ENCODE data around the gene LRRC56.
"Not testable (repeated sequence)": the region's sequence is repeated elsewhere in the genome, so short reads cannot be mapped to it uniquely, and the experiment has no call there.

LRRC56 gene

DNA sequence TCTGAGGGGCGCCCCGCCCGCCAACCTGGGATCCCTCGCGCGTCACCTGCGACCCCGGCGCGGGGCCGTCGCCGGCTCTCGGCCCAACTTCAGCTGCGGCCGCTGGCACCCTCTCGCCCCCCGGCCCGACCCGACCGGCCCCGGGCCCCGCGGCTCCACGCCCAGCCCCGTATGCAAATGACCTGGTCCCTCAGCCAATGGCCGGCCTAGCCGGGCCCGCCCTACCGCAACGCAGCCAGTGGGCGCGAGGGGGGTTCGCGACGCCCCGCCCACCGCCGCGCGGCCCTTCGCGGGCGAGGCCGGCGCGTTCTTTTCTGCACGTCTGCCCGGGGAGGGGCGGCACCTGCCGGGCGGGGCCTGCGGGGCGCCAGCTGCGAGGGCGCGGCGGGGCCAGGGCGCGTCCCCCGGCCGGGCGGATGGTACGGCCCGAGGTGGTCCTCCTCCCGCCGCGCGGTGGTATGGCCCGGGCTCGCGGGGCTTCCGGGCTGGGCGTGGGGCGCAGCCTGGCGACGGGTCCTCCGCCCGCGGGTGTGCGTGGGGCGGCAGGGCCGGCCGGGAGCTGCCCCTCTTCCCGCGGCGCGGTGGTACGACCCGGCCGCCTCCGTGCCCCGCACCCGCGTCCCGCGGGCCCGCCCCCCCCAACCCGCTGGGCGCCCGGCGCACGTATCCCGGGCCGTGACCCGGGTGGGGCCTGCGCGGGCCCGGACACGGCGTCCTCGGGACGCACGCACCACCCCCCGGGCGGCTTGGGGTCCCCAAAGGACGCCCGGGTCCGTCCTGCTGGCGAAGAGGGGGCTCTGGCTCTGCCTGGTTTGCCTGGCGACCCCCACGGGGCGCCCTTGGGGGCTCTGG lies 31.2 kb downstream of the LRRC56 start:
- peak; percentile 89 for ATAC-seq (replicated peaks)
- Mint-ChIP-seq H3K9me3 (no peaks in the 10 kb centered on the region), H3K27ac (no peak overlapping the region), H3K4me3 (peak overlapping the region; percentile 66 to 74), H3K4me1 (ENCODE audit: low read depth in 2 of 2) (peaks cover 0 to 1% of the 10 kb centered on the region in 2 donors), H3K27me3 (no peaks in the 10 kb centered on the region), H3K36me3 (ENCODE audit: insufficient read depth) (peaks cover 18% of the 10 kb centered on the region)
- DNase-seq: peak; percentile 90 to 95 (median 91)

DNA sequence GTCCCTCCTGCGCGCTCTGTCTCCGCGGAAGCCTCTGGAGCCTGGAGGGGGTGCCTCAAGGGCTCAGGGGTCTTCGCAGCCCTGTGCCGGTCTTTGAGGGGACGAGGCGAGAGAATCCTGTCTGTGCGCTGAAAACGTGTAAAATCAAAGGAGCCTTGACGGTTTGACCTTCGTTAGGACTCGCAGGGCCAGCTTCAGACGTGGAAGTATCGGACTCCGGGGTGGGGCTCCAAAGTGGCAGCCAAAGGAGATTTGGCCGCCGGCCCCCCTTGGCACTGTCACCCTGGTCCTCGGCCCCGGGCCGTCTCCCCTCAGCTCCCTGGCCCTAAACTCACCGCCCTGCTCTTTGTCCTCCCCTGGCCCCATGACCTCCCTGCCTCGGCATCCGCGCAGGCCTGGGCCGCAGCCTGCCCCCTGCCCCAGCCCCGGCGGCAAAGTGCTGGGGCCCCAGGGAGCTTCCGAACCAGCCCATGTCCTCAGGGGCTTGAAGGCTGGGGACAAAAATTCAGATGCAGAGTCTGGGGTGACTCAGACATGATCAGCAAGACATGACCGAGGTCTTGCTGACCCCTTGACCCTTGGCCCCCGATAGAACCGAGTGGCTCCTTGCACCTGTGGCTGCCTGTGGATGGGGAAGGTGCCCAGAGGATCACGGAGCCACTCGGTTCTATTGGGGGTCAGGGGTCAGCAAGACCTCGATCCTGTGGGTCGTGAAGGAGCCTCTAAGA lies 32.0 kb downstream of the LRRC56 start:
- Mint-ChIP-seq H3K27me3 (peaks cover 0 to 4% of the 10 kb centered on the region in 2 donors), H3K36me3 (ENCODE audit: insufficient read depth) (peaks cover 18% of the 10 kb centered on the region), H3K9me3 (no peaks in the 10 kb centered on the region), H3K4me1 (ENCODE audit: low read depth in 2 of 2) (peaks cover 0 to 2% of the 10 kb centered on the region in 2 donors), H3K4me3 (peak overlapping the region; percentile 66 to 74), H3K27ac (no peak overlapping the region)
- ATAC-seq (replicated peaks) (no peak), DNase-seq (no peak)

DNA sequence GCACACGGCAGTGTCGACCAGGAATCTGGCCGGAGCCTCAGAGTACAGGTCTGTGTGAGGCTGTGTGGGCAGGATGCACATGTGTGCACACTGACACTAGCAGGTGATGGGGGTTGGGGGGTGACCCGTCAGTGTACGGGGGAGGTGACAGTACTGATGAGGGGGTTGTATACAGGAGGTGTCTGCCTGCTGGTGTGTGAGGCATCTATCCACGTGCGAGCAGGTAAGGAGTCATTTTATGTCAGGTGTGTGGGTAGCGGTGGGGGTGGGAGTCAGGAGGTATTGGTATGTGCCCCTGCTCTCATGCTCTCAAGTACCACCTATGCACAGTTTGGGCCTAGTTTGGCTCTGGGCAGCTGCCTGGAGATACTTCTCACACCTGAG lies 34.5 kb downstream of the LRRC56 start:
- H3K27me3 Mint-ChIP-seq: peaks cover 0 to 16% of the 10 kb centered on the region in 2 donors
- H3K27ac Mint-ChIP-seq: no peak overlapping the region
- no peak overlapping the region for H3K4me3 Mint-ChIP-seq
- DNase-seq: no peak
- H3K4me1 Mint-ChIP-seq (ENCODE audit: low read depth in 2 of 2): peaks cover 8 to 9% of the 10 kb centered on the region in 2 donors
- no peak for ATAC-seq (replicated peaks)
- H3K36me3 Mint-ChIP-seq (ENCODE audit: insufficient read depth): peaks cover 27% of the 10 kb centered on the region
- H3K9me3 Mint-ChIP-seq: no peaks in the 10 kb centered on the region

DNA sequence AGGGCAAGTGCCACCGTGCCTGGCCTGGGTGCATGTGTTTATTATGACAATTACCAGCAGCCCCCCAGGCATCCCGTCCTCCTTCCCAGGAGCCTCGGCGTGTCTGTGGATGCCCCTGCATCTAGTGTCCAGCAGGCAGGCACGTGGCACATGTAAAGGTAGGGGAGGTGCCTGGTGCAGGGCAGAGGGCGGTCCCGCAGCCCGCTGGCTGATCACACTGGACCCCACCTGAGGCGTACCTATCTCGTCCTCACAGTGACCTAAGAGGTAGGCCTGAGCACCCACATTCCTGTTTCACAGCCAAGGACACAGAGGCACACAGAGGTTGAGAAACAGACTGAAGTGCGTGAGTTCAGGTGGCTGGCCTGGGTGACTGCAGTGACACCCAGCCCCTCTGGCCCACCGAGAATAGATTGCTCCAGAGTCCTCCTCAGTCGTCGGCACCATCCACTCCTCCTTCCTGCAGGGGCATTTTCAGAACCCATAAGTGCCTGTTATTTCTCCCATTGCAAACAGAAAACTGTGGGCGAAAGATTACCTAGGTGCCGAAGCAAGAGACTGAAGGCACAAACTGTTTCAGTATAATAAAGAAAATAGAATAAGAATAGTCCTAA lies 35.9 kb downstream of the LRRC56 start:
- peaks cover 14 to 20% of the 10 kb centered on the region in 2 donors for H3K4me1 Mint-ChIP-seq (ENCODE audit: low read depth in 2 of 2)
- peaks cover 0 to 16% of the 10 kb centered on the region in 2 donors for H3K27me3 Mint-ChIP-seq
- H3K4me3 Mint-ChIP-seq: no peak overlapping the region
- DNase-seq: no peak
- no peaks in the 10 kb centered on the region for H3K9me3 Mint-ChIP-seq
- no peak for ATAC-seq (replicated peaks)
- no peak overlapping the region for H3K27ac Mint-ChIP-seq
- peaks cover 18% of the 10 kb centered on the region for H3K36me3 Mint-ChIP-seq (ENCODE audit: insufficient read depth)

DNA sequence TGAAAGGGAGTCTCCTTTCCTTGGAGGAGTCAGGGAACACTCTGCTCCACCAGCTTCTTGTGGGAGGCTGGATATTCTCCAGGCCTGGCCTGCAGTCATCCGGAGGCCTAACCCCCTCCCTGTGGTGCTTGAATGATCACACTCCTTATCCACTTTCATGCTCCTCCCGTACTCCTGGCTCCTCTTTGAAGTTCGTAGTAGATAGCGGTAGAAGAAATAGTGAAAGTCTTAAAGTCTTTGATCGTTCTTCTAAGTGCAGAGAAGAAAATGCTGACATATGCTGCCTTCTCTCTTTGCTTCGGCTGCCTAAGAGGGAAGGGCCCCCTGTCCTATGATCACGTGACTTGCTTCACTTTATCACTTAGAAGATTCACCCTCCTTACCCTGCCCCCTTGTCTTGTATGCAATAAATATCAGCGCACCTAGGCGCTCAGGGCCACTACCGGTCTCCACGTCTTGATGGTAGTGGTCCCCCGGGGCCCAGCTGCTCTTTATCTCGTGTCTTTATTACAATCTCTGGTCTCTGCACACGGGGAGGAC lies 36.8 kb downstream of the LRRC56 start:
- Mint-ChIP-seq H3K4me3 (peak overlapping the region; percentile 29 to 88), H3K36me3 (ENCODE audit: insufficient read depth) (peaks cover 20% of the 10 kb centered on the region), H3K27me3 (peaks cover 0 to 16% of the 10 kb centered on the region in 2 donors), H3K4me1 (ENCODE audit: low read depth in 2 of 2) (peaks cover 18 to 28% of the 10 kb centered on the region in 2 donors)
- ATAC-seq (replicated peaks); DNase-seq; H3K27ac Mint-ChIP-seq; H3K9me3 Mint-ChIP-seq: not testable (repeated sequence)

DNA sequence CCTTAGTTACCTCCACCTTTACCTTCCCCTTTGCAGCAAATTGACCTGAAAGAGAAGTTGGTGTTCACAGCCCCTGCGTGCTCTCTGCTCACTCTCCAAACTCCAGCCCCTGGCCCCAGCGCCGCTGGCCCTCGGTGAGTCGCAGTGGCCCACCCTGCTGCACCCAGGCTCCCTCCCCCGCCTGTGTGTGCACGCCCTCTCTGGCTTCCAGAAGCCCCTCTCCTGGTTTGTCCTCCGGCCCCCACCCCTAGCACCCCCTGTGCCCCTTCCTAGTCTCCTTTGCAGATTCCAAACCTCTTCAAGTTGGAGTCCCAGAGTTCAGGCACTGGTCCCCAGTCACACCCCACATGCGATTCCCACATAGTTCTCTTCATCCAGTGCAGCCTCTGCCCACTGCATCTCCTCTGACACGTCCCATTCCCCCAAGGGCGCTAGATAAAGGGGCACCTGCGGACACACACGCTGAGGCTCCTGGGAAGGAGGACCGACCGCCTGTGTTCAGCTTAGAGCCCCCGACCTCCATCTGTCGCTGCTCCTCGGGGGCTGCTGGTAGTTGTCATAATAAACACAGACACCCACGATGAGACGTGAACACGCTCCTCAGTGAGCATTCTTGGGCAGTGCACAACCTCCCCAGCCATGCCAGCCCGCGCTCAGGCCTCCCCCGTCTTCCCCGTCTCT lies 37.4 kb downstream of the LRRC56 start:
- DNase-seq (no peak), ATAC-seq (replicated peaks) (no peak)
- H3K4me1 Mint-ChIP-seq (ENCODE audit: low read depth in 2 of 2): peaks cover 18 to 35% of the 10 kb centered on the region in 2 donors
- peaks cover 0 to 16% of the 10 kb centered on the region in 2 donors for H3K27me3 Mint-ChIP-seq
- H3K4me3 Mint-ChIP-seq: peak overlapping the region; percentile 83 to 88
- no peaks in the 10 kb centered on the region for H3K9me3 Mint-ChIP-seq
- peaks cover 23% of the 10 kb centered on the region for H3K36me3 Mint-ChIP-seq (ENCODE audit: insufficient read depth)
- peak overlapping the region in 1 of 2 donors; percentile 59 for H3K27ac Mint-ChIP-seq

DNA sequence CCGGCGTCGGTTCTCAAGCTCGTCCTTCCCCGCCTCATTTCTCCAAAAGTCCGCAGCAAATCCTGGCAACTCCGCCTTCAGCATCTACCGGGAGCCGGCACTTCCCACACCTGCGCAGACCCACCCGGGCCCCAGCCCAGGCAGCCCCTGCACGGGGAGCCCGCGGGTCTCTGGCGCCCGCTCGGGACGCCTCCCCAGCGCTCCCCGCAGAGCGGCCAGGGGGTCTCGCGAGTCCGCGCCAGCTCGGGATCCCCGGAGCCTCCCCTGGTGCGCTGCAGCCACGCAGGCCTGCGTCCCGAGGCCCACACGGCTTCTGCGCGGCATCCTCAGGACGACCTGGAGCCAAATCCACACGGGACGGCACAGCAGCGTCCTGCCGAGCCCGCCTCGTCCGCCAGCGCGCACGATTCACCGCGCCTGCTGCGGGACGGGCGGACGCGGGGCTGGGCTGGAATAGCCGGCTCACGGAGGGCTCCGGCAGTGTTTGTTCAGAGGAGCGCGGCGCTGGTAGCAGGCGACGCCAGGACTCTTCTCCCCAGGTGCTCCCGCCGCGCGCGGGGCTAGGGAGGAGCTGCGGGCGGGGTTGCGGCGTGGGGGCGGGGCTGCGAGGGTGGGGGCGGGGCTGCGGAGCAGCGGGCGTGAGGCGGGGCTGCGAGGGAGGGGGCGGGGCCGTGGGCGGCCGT lies 38.1 kb downstream of the LRRC56 start:
- Mint-ChIP-seq H3K36me3 (ENCODE audit: insufficient read depth) (peaks cover 22% of the 10 kb centered on the region), H3K27me3 (peaks cover 0 to 16% of the 10 kb centered on the region in 2 donors), H3K4me1 (ENCODE audit: low read depth in 2 of 2) (peaks cover 22 to 41% of the 10 kb centered on the region in 2 donors), H3K27ac (peak overlapping the region; percentile 90 to 97), H3K9me3 (no peaks in the 10 kb centered on the region), H3K4me3 (peak overlapping the region; percentile 83 to 88)
- ATAC-seq (replicated peaks): peak; percentile 46
- DNase-seq: no peak

DNA sequence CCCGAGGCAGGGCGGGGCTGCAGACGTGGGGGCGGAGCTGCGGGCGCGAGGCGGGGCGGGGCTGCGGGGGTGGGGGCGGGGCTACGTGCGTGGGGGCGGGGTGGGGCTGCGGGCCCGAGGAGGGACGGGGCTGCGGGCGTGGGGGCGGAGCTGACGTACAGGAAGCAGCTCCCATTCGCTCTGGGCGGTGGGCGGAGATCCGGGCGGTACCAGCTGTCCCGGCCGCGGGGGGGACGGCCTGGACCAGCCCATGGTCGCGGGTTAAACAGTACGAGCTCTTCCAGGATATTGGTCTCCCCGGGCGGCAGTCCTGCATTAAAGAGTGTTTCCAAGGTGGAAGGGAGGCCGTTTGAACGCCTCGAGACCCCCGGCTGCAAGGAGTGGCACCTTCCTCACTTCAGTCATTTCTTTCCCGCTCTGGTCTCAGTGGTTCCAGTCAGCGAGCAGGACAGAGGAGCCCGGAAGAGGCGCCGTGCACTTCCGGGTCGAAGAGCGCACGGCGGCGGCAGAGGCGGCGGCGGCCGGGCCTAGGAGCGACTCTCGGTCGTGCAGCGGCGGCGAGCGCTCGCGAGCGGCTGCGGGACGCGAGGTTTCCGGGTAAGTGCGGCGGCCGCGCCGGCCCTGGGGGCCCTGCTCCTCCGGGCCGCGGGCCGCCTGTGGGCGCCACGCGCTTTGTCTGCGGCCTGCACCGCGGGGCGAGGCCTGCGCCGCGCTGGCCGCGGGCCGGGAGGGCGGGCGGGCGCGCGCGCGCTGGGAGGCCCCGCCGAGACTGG lies 38.9 kb downstream of the LRRC56 start, which contains the start of gene PHRF1:
Gene PHRF1 (plus strand): TSS at position 475 of the 773 bp plus-strand sequence. CDS start 5,043 bp downstream, outside the sequence.
- H3K4me1 Mint-ChIP-seq (ENCODE audit: low read depth in 2 of 2): peaks cover 25 to 43% of the 10 kb centered on the region in 2 donors
- peak within 1 kb of the TSS; percentile 83 to 88 for H3K4me3 Mint-ChIP-seq
- DNase-seq: peak; percentile 93 to 96 (median 95)
- H3K36me3 Mint-ChIP-seq (ENCODE audit: insufficient read depth): peaks cover 20% of the 10 kb centered on the region
- no peaks in the 10 kb centered on the region for H3K9me3 Mint-ChIP-seq
- ATAC-seq (replicated peaks): peak; percentile 83
- peak within 1 kb of the TSS; percentile 90 to 97 for H3K27ac Mint-ChIP-seq
- H3K27me3 Mint-ChIP-seq: peaks cover 0 to 16% of the 10 kb centered on the region in 2 donors

DNA sequence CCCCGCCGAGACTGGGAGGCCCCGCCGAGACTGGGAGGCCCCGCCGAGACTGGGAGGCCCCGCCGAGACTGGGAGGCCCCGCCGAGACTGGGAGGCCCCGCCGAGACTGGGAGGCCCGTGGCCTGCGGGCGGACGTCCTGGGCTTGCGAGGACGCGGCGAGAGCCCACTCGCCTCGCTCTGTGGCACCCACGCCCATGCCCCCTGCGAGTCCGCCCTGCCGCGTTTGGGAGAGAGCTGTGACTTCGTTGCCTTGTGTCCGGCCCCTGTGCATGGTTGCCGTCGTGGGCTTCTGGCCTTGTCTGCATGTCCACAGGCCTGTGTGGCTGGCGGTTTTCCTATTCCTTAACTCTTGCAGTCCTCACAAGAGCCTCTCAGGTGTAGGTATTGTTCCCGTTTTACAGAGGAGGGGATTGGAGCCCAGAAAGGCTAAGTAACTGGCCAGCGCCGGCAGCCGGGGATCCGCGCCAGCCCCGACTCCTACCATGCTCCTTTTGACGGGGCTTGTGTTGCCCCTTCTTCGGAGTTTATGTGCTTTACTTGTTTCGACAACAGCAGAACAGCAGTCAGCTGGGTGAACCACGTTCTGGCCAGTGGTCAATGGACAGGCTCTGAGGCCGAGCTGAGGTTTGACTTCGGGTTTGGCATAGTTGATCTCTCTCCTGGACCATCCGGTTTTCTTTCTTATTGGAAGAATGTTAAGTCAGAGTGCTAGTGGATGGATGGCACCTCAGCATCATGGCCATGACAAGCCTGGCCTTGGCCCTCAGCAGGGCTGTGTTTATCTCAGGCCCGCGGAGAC lies 39.7 kb downstream of the LRRC56 start:
- peaks cover 33 to 50% of the 10 kb centered on the region in 2 donors for H3K4me1 Mint-ChIP-seq (ENCODE audit: low read depth in 2 of 2)
- no peaks in the 10 kb centered on the region for H3K9me3 Mint-ChIP-seq
- peaks cover 27% of the 10 kb centered on the region for H3K36me3 Mint-ChIP-seq (ENCODE audit: insufficient read depth)
- DNase-seq (no peak), ATAC-seq (replicated peaks) (no peak)
- H3K27ac Mint-ChIP-seq: peak overlapping the region in 1 of 2 donors; percentile 86
- H3K27me3 Mint-ChIP-seq: peaks cover 0 to 16% of the 10 kb centered on the region in 2 donors
- H3K4me3 Mint-ChIP-seq: peak overlapping the region; percentile 80 to 82

DNA sequence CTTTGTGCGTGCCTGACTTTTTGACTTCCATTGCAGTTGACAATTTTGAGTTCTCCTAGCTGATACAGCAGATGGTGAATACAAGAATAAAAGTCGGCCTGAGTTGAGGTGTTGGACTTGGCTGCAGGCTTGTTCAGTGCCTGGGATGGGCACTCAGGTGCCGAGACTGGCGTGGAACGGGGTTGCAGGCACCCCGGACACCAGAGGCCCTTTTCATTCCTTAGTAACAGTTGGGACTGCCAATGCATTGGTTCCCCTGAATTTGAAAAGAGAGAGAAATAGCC lies 40.2 kb downstream of the LRRC56 start:
- H3K4me1 Mint-ChIP-seq (ENCODE audit: low read depth in 2 of 2): peaks cover 33 to 50% of the 10 kb centered on the region in 2 donors
- peak overlapping the region in 1 of 2 donors; percentile 86 for H3K27ac Mint-ChIP-seq
- peak overlapping the region; percentile 80 to 82 for H3K4me3 Mint-ChIP-seq
- H3K36me3 Mint-ChIP-seq (ENCODE audit: insufficient read depth): peaks cover 33% of the 10 kb centered on the region
- ATAC-seq (replicated peaks) (no peak), DNase-seq (no peak)
- peaks cover 0 to 16% of the 10 kb centered on the region in 2 donors for H3K27me3 Mint-ChIP-seq
- H3K9me3 Mint-ChIP-seq: no peaks in the 10 kb centered on the region

DNA sequence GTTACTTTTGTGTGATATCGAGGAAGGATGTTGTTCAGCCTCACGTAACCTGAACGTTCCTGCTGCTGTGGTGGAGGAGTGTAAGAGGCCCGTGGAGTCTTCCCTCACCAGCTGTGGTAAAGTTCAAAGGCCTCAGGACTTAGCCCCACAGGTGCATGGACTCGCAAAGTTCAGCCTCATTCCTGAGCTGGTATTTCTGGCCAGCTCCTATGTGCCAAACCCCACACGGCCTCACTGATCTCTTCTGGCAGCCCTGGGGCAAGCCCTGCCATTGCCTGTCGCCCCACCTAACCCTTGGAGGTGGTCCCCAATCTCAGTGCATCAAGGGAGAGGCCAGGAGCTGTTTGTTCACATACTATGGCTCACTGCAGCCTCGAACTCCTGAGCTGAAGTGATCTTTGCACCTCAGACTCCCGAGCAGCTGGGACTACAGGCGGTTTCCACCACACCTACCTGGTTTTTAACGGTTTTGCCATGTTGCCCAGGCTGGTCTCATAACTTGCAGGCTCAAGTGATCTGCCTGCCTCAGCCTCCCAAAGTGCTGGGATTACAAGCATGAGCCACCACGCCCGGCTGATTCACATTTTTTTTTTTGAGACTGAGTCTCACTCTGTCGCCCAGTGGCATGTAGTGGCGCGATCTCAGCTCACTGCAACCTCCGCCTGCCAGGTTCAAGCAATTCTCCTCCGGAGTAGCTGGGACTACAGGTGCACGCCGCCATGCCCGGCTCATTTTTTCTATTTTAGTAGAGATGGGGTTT lies 41.1 kb downstream of the LRRC56 start:
- peak overlapping the region; percentile 64 to 84 for H3K27ac Mint-ChIP-seq
- H3K9me3 Mint-ChIP-seq: no peaks in the 10 kb centered on the region
- peak overlapping the region; percentile 80 to 82 for H3K4me3 Mint-ChIP-seq
- peaks cover 33 to 50% of the 10 kb centered on the region in 2 donors for H3K4me1 Mint-ChIP-seq (ENCODE audit: low read depth in 2 of 2)
- peaks cover 42% of the 10 kb centered on the region for H3K36me3 Mint-ChIP-seq (ENCODE audit: insufficient read depth)
- no peak for DNase-seq
- ATAC-seq (replicated peaks): no peak
- H3K27me3 Mint-ChIP-seq: peaks cover 0 to 16% of the 10 kb centered on the region in 2 donors

Measured in effector memory CD8-positive, alpha-beta T cell (primary cell).